ENCODE results near the gene PLEKHG5.

PLEKHG5 gene, protein sequence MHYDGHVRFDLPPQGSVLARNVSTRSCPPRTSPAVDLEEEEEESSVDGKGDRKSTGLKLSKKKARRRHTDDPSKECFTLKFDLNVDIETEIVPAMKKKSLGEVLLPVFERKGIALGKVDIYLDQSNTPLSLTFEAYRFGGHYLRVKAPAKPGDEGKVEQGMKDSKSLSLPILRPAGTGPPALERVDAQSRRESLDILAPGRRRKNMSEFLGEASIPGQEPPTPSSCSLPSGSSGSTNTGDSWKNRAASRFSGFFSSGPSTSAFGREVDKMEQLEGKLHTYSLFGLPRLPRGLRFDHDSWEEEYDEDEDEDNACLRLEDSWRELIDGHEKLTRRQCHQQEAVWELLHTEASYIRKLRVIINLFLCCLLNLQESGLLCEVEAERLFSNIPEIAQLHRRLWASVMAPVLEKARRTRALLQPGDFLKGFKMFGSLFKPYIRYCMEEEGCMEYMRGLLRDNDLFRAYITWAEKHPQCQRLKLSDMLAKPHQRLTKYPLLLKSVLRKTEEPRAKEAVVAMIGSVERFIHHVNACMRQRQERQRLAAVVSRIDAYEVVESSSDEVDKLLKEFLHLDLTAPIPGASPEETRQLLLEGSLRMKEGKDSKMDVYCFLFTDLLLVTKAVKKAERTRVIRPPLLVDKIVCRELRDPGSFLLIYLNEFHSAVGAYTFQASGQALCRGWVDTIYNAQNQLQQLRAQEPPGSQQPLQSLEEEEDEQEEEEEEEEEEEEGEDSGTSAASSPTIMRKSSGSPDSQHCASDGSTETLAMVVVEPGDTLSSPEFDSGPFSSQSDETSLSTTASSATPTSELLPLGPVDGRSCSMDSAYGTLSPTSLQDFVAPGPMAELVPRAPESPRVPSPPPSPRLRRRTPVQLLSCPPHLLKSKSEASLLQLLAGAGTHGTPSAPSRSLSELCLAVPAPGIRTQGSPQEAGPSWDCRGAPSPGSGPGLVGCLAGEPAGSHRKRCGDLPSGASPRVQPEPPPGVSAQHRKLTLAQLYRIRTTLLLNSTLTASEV

DNA sequence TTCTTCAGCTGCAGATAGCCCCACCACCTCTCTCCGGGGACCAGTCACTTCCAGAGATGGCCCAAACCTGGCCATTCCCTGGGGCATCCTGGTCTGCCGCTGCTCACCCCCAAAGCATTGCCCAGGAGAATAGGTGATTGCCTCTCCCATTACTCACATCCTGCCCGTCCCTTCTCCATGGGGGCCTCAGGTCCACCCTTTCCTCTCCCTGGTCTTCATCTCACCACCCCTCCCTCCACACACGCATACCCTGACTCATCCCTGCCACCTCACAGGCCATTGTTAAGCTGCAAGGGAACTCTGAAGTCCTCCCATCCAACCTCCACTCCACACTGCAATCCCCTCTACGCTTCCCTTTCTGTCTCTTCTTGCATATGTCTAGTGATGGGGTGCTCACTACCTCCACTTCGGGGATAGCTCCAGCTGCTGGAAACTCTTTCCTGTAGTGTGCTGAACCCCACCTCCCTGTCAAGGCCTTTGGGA lies at the start of gene PLEKHG5:
Gene PLEKHG5 (minus strand): TSS at position 188 of the 483 bp plus-strand sequence. CDS start 14,096 bp downstream, outside the sequence.
- H3K9me3 ChIP-seq (ENCODE audit: insufficient read depth, low read length): no peaks in the 10 kb centered on the region
- peak within 1 kb of the TSS; percentile 98 for H3K4me3 ChIP-seq (ENCODE audit: low read length)
- TF ChIP-seq EZH2phosphoT487 (IDR thresholded peaks at IDR 0.05; ENCODE audit: low read depth) (no peak), CTCF (IDR thresholded peaks at IDR 0.05; ENCODE audit: low read depth, low read length) (no peak)
- H3K27me3 ChIP-seq (ENCODE audit: low read depth, low read length): peaks cover 6% of the 10 kb centered on the region
- no peaks in the 10 kb centered on the region for H4K20me1 ChIP-seq (ENCODE audit: insufficient read depth, low read length)
- H3K36me3 ChIP-seq (replicated peaks; ENCODE audit: low read depth, low read length): no peaks in the 10 kb centered on the region
- peak within 1 kb of the TSS; percentile 70 for H2AFZ ChIP-seq (ENCODE audit: low read depth, low read length)
- peaks cover 11% of the 10 kb centered on the region for H3K4me1 ChIP-seq (ENCODE audit: low read length)
- H3K27ac ChIP-seq (ENCODE audit: low read length): peak within 1 kb of the TSS; percentile 61
- H3K4me2 ChIP-seq (ENCODE audit: low read length): peak within 1 kb of the TSS; percentile 88
- peak within 1 kb of the TSS; percentile 98 for H3K9ac ChIP-seq (ENCODE audit: low read length)
- no peaks in the 10 kb centered on the region for H3K79me2 ChIP-seq (ENCODE audit: low read length)

DNA sequence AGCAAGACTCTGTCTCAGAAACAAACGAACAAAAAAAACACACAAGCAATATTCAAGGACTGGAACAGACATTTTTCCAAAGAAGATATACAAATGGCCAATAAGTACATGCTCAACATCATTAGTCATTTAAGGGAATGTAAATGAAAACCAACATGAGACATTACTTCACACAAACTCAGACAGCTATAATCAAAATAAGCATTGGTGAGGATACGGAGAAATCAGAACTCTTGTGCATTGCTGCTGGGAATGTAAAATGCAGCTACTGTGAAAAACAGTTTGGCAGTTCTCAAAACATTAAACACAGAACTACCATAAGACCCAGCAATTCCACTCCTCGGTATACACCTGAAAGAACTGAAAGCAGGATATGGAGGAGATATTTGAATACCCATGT lies 47.5 kb upstream of the PLEKHG5 start:
- no peaks in the 10 kb centered on the region for H3K9me3 ChIP-seq (ENCODE audit: insufficient read depth, low read length)
- no peaks in the 10 kb centered on the region for H3K4me1 ChIP-seq (ENCODE audit: low read length)
- no peak overlapping the region for H3K4me3 ChIP-seq (ENCODE audit: low read length)
- TF ChIP-seq EZH2phosphoT487 (IDR thresholded peaks at IDR 0.05; ENCODE audit: low read depth) (no peak), CTCF (IDR thresholded peaks at IDR 0.05; ENCODE audit: low read depth, low read length) (no peak)
- no peak overlapping the region for H3K9ac ChIP-seq (ENCODE audit: low read length)
- H3K4me2 ChIP-seq (ENCODE audit: low read length): no peak overlapping the region
- H4K20me1 ChIP-seq (ENCODE audit: insufficient read depth, low read length): no peaks in the 10 kb centered on the region
- no peak overlapping the region for H2AFZ ChIP-seq (ENCODE audit: low read depth, low read length)
- no peaks in the 10 kb centered on the region for H3K79me2 ChIP-seq (ENCODE audit: low read length)
- peaks cover 14% of the 10 kb centered on the region for H3K36me3 ChIP-seq (replicated peaks; ENCODE audit: low read depth, low read length)
- no peaks in the 10 kb centered on the region for H3K27me3 ChIP-seq (ENCODE audit: low read depth, low read length)
- no peak overlapping the region for H3K27ac ChIP-seq (ENCODE audit: low read length)

DNA sequence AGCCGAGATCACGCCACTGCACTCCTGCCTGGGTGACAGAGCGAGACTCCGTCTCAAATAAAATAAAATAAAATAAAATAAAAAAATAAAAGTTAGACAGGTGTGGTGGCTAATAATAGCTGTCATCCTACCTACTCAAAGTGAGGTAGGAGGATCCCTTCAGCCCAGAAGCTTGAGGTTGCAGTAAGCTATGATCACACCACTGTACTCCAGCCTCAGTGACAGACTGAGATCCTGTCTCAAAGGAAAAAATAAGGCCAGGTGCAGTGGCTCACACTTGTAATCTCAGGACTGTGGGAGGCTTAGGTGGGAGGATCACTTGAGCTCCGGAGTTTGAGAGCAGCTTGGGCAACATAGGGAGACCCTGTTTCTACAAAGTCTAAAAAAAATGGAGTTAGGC lies 44.8 kb upstream of the PLEKHG5 start:
- H3K4me1 ChIP-seq (ENCODE audit: low read length): no peaks in the 10 kb centered on the region
- no peaks in the 10 kb centered on the region for H3K9me3 ChIP-seq (ENCODE audit: insufficient read depth, low read length)
- no peak for TF ChIP-seq CTCF (IDR thresholded peaks at IDR 0.05; ENCODE audit: low read depth, low read length)
- no peak for TF ChIP-seq EZH2phosphoT487 (IDR thresholded peaks at IDR 0.05; ENCODE audit: low read depth)
- H3K9ac ChIP-seq (ENCODE audit: low read length): no peak overlapping the region
- H3K27ac ChIP-seq (ENCODE audit: low read length): no peak overlapping the region
- no peaks in the 10 kb centered on the region for H3K27me3 ChIP-seq (ENCODE audit: low read depth, low read length)
- H4K20me1 ChIP-seq (ENCODE audit: insufficient read depth, low read length): no peaks in the 10 kb centered on the region
- no peak overlapping the region for H2AFZ ChIP-seq (ENCODE audit: low read depth, low read length)
- no peaks in the 10 kb centered on the region for H3K79me2 ChIP-seq (ENCODE audit: low read length)
- peaks cover 22% of the 10 kb centered on the region for H3K36me3 ChIP-seq (replicated peaks; ENCODE audit: low read depth, low read length)
- H3K4me2 ChIP-seq (ENCODE audit: low read length): no peak overlapping the region
- no peak overlapping the region for H3K4me3 ChIP-seq (ENCODE audit: low read length)
